GM23338 (cell line): ENCODE results near the gene ADAM8. TPM values are rescaled to one million over a fixed set of nuclear protein-coding genes. Genes with fewer than 3 reads are reported as not detected.

Source experiments
- ATAC-seq: fragments of 200-7000 bp; cut with Tn5 transposase; 3 replicates; pipeline ENCODE4 v1.9.1; 2020
- DNase-seq: peaks from one replicate; pipeline ENCODE4 v3.0.0-alpha.2; 2015; ENCODE audit warnings: low spot score
- H2AFZ ChIP-seq: fragments of 200-600 bp; sonication (generic); 2 replicates; pipeline ENCODE4 v1.8.0; 2016; ENCODE audit warnings: antibody characterized with exemption, mild to moderate bottlenecking, moderate library complexity
- H3F3A ChIP-seq: fragments of 200-600 bp; sonication (generic); replicated peaks from 2 replicates; pipeline ENCODE4 v1.8.0; 2017; ENCODE audit warnings: antibody characterized with exemption, mixed run types, low read depth
- H3K27ac ChIP-seq: fragments of 200-600 bp; sonication (generic); 2 replicates; pipeline ENCODE4 v1.6.1; 2016; ENCODE audit warnings: low read depth
- H3K27me3 ChIP-seq: fragments of 200-600 bp; sonication (generic); 2 replicates; pipeline ENCODE4 v1.8.0; 2016; ENCODE audit warnings: mild to moderate bottlenecking, mixed run types, moderate library complexity; ENCODE audit not compliant: insufficient read depth
- H3K36me3 ChIP-seq: fragments of 200-600 bp; sonication (generic); 2 replicates; pipeline ENCODE4 v1.8.0; 2016; ENCODE audit warnings: mild to moderate bottlenecking; ENCODE audit not compliant: insufficient read depth
- H3K4me1 ChIP-seq: fragments of 200-600 bp; sonication (generic); 2 replicates; pipeline ENCODE4 v1.8.0; 2016; ENCODE audit warnings: mild to moderate bottlenecking, moderate library complexity; ENCODE audit not compliant: insufficient read depth
- H3K4me2 ChIP-seq: fragments of 200-600 bp; sonication (generic); 2 replicates; pipeline ENCODE4 v1.7.1; 2017; ENCODE audit warnings: mixed run types
- H3K4me3 ChIP-seq: fragments of 200-600 bp; sonication (generic); 2 replicates; pipeline ENCODE4 v1.6.1; 2016; ENCODE audit warnings: mixed run types
- H3K79me2 ChIP-seq: fragments of 200-600 bp; sonication (generic); replicated peaks from 2 replicates; pipeline ENCODE4 v1.8.0; 2017; ENCODE audit warnings: mild to moderate bottlenecking; ENCODE audit not compliant: insufficient read depth
- H3K9me2 ChIP-seq: fragments of 200-600 bp; sonication (generic); 2 replicates; pipeline ENCODE4 v1.8.0; 2017; ENCODE audit not compliant: insufficient read depth
- H4K20me1 ChIP-seq: fragments of 200-600 bp; sonication (generic); replicated peaks from 2 replicates; pipeline ENCODE4 v1.8.0; 2017; ENCODE audit warnings: mild to moderate bottlenecking; ENCODE audit not compliant: insufficient read depth
- H3K27ac Mint-ChIP-seq: 2 replicates; pipeline ENCODE4 v1.8.0; 2020; ENCODE audit warnings: inconsistent platforms, mild to moderate bottlenecking, moderate library complexity, mixed read lengths
- H3K27me3 Mint-ChIP-seq: 3 replicates; pipeline ENCODE4 v1.8.0; 2022; ENCODE audit warnings: low read depth, mild to moderate bottlenecking, moderate library complexity, mixed read lengths, inconsistent platforms; ENCODE audit not compliant: insufficient read depth, poor library complexity
- H3K36me3 Mint-ChIP-seq: 3 replicates; pipeline ENCODE4 v1.8.0; 2021; ENCODE audit warnings: low read depth, mild to moderate bottlenecking, inconsistent platforms, moderate library complexity, mixed read lengths
- H3K4me1 Mint-ChIP-seq: 3 replicates; pipeline ENCODE4 v1.8.0; 2020; ENCODE audit warnings: mild to moderate bottlenecking, inconsistent platforms, mixed read lengths
- H3K4me3 Mint-ChIP-seq: 3 replicates; pipeline ENCODE4 v1.8.0; 2021; ENCODE audit warnings: moderate library complexity, mild to moderate bottlenecking, inconsistent platforms, mixed read lengths
- H3K9me3 Mint-ChIP-seq: 3 replicates; pipeline ENCODE4 v1.8.0; 2020; ENCODE audit warnings: moderate library complexity, mild to moderate bottlenecking, inconsistent platforms, mixed read lengths
- CREB1 ChIP-seq: fragments of 250-450 bp; sonication (Bioruptor Pico); IDR thresholded peaks from 2 replicates; pipeline ENCODE4 v1.5.0; 2020; ENCODE audit warnings: low read depth, mild to moderate bottlenecking, moderate library complexity
- CTCF ChIP-seq, 2 experiments: fragments of 200-600 bp in 1 of 2; sonication (generic) in 1 of 2; conservative IDR thresholded peaks; 2 replicates each; pipeline versions ENCODE4 v1.5.1 to v1.6.1; 2016 to 2017; ENCODE audit warnings: antibody characterized with exemption in 2 of 2, low read depth in 2 of 2, mild to moderate bottlenecking in 2 of 2, moderate library complexity in 1 of 2
- EZH2 ChIP-seq: fragments of 200-600 bp; sonication (generic); IDR thresholded peaks from one replicate; pipeline ENCODE4 v1.8.0; 2017; ENCODE audit warnings: antibody characterized with exemption, mild to moderate bottlenecking, low read depth; ENCODE audit not compliant: unreplicated experiment
- EZH2phosphoT487 ChIP-seq: fragments of 200-600 bp; sonication (generic); IDR thresholded peaks from one replicate; pipeline ENCODE4 v1.8.1; 2018; ENCODE audit warnings: antibody characterized with exemption; ENCODE audit not compliant: unreplicated experiment
- JUNB ChIP-seq: IDR thresholded peaks from one replicate; pipeline ENCODE4 v1.6.1; 2016; ENCODE audit warnings: antibody characterized with exemption; ENCODE audit not compliant: unreplicated experiment
- NANOG ChIP-seq: IDR thresholded peaks from 2 replicates; pipeline ENCODE4 v1.6.1; 2016; ENCODE audit warnings: antibody characterized with exemption, borderline replicate concordance
- POLR2AphosphoS5 ChIP-seq: IDR thresholded peaks from 2 replicates; pipeline ENCODE4 v1.6.1; 2016; ENCODE audit warnings: antibody characterized with exemption, low read depth
- REST ChIP-seq: IDR thresholded peaks from one replicate; pipeline ENCODE4 v1.6.1; 2018; ENCODE audit warnings: antibody characterized with exemption; ENCODE audit not compliant: unreplicated experiment
- STAT1 ChIP-seq: IDR thresholded peaks from one replicate; pipeline ENCODE4 v1.6.1; 2016; ENCODE audit warnings: antibody characterized with exemption; ENCODE audit not compliant: unreplicated experiment
- ZNF114 ChIP-seq: fragments of 250-450 bp; sonication (Bioruptor Pico); IDR thresholded peaks from 2 replicates; pipeline ENCODE4 v1.5.0; 2020; ENCODE audit warnings: mild to moderate bottlenecking, moderate library complexity
- ZNF331 ChIP-seq: fragments of 250-450 bp; sonication (Bioruptor Pico); IDR thresholded peaks from 2 replicates; pipeline ENCODE4 v1.5.0; 2020; ENCODE audit warnings: low read depth, mild to moderate bottlenecking, moderate library complexity
- polyA plus RNA-seq: library from polyadenylated mRNA; unstranded; fragments of >200 nt; fragmentation: Nextera tagmentation; extraction: Ambion mirVana; gene quantifications from 2 replicates; pipeline ENCODE4 v1.2.1, GENCODE V29; 2016
- total RNA-seq: library from RNA; depleted of rRNA; stranded (reverse); fragments of >200 nt; shearing (Covaris generic); gene quantifications from 2 replicates; pipeline ENCODE4 v1.2.3, GENCODE V29; 2014
- TF ChIP-seq, protein P1 (sequence below): IDR thresholded peaks from 2 replicates; pipeline ENCODE4 v1.6.1; 2016; ENCODE audit warnings: antibody characterized with exemption
- TF ChIP-seq, protein P2 (sequence below): fragments of 250-450 bp; sonication (Bioruptor Pico); IDR thresholded peaks from 2 replicates; pipeline ENCODE4 v1.5.0; 2020; ENCODE audit warnings: mild to moderate bottlenecking, moderate library complexity

Gene ADAM8
- total and polyA plus RNA-seq, 2 experiments from 2014 or later = 1.9 to 5.5 TPM

GRCh38 chr10:133214468-133215410, 61.9 kb downstream of the ADAM8 start:
- no peak overlapping the region for H3K27ac Mint-ChIP-seq
- DNase-seq (no peak), ATAC-seq (no peak)
- Histone ChIP-seq H4K20me1 (no peaks in the 10 kb centered on the region), H3K9me2 (no peaks in the 10 kb centered on the region), H3K27ac (no peak overlapping the region), H3K4me3 (no peak overlapping the region), H3F3A (peaks cover 7% of the 10 kb centered on the region; the same call in 1 of the 2 replicates), H2AFZ (no peak overlapping the region), H3K79me2 (no peaks in the 10 kb centered on the region), H3K4me2 (no peak overlapping the region), H3K4me1 (0 out of 2 replicates have a peak, but pooled peaks cover 4% of the 10 kb centered on the region), H3K27me3 (no peaks in the 10 kb centered on the region), H3K36me3 (no peaks in the 10 kb centered on the region)
- H3K27me3 Mint-ChIP-seq = peaks cover 7% of the 10 kb centered on the region
- no peaks in the 10 kb centered on the region; the same call in 2 of the 3 replicates for H3K9me3 Mint-ChIP-seq
- no peak overlapping the region for H3K4me3 Mint-ChIP-seq
- peaks cover 3% of the 10 kb centered on the region; the same call in 1 of the 3 replicates for H3K36me3 Mint-ChIP-seq
- peaks cover 3% of the 10 kb centered on the region for H3K4me1 Mint-ChIP-seq
- no peak for TF ChIP-seq POLR2AphosphoS5
- TF ChIP-seq ZNF114 = no peak
- no peak for TF ChIP-seq CTCF (conservative IDR thresholded peaks at IDR 0.05; ENCODE audit: low read depth in 2 of 2)
- no peak for TF ChIP-seq JUNB
- TF ChIP-seq, protein P1, sequence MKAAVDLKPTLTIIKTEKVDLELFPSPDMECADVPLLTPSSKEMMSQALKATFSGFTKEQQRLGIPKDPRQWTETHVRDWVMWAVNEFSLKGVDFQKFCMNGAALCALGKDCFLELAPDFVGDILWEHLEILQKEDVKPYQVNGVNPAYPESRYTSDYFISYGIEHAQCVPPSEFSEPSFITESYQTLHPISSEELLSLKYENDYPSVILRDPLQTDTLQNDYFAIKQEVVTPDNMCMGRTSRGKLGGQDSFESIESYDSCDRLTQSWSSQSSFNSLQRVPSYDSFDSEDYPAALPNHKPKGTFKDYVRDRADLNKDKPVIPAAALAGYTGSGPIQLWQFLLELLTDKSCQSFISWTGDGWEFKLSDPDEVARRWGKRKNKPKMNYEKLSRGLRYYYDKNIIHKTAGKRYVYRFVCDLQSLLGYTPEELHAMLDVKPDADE = no peak
- TF ChIP-seq REST = no peak
- TF ChIP-seq, protein P2, sequence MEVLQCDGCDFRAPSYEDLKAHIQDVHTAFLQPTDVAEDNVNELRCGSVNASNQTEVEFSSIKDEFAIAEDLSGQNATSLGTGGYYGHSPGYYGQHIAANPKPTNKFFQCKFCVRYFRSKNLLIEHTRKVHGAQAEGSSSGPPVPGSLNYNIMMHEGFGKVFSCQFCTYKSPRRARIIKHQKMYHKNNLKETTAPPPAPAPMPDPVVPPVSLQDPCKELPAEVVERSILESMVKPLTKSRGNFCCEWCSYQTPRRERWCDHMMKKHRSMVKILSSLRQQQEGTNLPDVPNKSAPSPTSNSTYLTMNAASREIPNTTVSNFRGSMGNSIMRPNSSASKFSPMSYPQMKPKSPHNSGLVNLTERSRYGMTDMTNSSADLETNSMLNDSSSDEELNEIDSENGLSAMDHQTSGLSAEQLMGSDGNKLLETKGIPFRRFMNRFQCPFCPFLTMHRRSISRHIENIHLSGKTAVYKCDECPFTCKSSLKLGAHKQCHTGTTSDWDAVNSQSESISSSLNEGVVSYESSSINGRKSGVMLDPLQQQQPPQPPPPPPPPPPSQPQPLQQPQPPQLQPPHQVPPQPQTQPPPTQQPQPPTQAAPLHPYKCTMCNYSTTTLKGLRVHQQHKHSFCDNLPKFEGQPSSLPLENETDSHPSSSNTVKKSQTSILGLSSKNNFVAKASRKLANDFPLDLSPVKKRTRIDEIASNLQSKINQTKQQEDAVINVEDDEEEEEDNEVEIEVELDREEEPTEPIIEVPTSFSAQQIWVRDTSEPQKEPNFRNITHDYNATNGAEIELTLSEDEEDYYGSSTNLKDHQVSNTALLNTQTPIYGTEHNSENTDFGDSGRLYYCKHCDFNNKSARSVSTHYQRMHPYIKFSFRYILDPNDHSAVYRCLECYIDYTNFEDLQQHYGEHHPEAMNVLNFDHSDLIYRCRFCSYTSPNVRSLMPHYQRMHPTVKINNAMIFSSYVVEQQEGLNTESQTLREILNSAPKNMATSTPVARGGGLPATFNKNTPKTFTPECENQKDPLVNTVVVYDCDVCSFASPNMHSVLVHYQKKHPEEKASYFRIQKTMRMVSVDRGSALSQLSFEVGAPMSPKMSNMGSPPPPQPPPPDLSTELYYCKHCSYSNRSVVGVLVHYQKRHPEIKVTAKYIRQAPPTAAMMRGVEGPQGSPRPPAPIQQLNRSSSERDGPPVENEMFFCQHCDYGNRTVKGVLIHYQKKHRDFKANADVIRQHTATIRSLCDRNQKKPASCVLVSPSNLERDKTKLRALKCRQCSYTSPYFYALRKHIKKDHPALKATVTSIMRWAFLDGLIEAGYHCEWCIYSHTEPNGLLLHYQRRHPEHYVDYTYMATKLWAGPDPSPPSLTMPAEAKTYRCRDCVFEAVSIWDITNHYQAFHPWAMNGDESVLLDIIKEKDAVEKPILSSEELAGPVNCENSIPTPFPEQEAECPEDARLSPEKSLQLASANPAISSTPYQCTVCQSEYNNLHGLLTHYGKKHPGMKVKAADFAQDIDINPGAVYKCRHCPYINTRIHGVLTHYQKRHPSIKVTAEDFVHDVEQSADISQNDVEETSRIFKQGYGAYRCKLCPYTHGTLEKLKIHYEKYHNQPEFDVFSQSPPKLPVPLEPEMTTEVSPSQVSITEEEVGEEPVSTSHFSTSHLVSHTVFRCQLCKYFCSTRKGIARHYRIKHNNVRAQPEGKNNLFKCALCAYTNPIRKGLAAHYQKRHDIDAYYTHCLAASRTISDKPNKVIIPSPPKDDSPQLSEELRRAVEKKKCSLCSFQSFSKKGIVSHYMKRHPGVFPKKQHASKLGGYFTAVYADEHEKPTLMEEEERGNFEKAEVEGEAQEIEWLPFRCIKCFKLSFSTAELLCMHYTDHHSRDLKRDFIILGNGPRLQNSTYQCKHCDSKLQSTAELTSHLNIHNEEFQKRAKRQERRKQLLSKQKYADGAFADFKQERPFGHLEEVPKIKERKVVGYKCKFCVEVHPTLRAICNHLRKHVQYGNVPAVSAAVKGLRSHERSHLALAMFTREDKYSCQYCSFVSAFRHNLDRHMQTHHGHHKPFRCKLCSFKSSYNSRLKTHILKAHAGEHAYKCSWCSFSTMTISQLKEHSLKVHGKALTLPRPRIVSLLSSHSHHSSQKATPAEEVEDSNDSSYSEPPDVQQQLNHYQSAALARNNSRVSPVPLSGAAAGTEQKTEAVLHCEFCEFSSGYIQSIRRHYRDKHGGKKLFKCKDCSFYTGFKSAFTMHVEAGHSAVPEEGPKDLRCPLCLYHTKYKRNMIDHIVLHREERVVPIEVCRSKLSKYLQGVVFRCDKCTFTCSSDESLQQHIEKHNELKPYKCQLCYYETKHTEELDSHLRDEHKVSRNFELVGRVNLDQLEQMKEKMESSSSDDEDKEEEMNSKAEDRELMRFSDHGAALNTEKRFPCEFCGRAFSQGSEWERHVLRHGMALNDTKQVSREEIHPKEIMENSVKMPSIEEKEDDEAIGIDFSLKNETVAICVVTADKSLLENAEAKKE (CRISPR knock-in tag) = no peak
- TF ChIP-seq STAT1 = no peak
- no peak for TF ChIP-seq EZH2
- no peak for TF ChIP-seq NANOG
- TF ChIP-seq EZH2phosphoT487 = no peak
- no peak for TF ChIP-seq CREB1 (CRISPR knock-in tag)
- no peak for TF ChIP-seq ZNF331
